BLaER1 (cell line): Measurements from ENCODE around the gene TC2N.
"Not testable (repeated sequence)": the region's sequence is repeated elsewhere in the genome, so short reads cannot be mapped to it uniquely, and the experiment has no call there.

ENCODE experiments used
- H3K27ac ChIP-seq: shearing (Covaris generic); formaldehyde crosslinking; 2 replicates; pipeline ENCODE4 v1.8.1; 2022
- H3K27me3 ChIP-seq: shearing (Covaris generic); formaldehyde crosslinking; 2 replicates; pipeline ENCODE4 v1.8.1; 2022
- H3K36me3 ChIP-seq: shearing (Covaris generic); formaldehyde crosslinking; 2 replicates; pipeline ENCODE4 v1.8.1; 2022
- H3K4me1 ChIP-seq: shearing (Covaris generic); formaldehyde crosslinking; 2 replicates; pipeline ENCODE4 v1.8.1; 2022
- H3K4me2 ChIP-seq: shearing (Covaris generic); formaldehyde crosslinking; 2 replicates; pipeline ENCODE4 v1.8.1; 2022
- H3K4me3 ChIP-seq: shearing (Covaris generic); formaldehyde crosslinking; 2 replicates; pipeline ENCODE4 v1.8.1; 2022
- H3K9ac ChIP-seq: shearing (Covaris generic); formaldehyde crosslinking; 2 replicates; pipeline ENCODE4 v1.8.1; 2022
- H3K9me3 ChIP-seq: shearing (Covaris generic); formaldehyde crosslinking; 2 replicates; pipeline ENCODE4 v1.8.1; 2022
- H4K20me1 ChIP-seq: shearing (Covaris generic); formaldehyde crosslinking; 2 replicates; pipeline ENCODE4 v1.8.1; 2022
- Cebpa-rat ChIP-seq: shearing (Covaris generic); IDR thresholded peaks from 2 replicates; pipeline ENCODE4 v1.8.1; 2022

Gene TC2N

DNA sequence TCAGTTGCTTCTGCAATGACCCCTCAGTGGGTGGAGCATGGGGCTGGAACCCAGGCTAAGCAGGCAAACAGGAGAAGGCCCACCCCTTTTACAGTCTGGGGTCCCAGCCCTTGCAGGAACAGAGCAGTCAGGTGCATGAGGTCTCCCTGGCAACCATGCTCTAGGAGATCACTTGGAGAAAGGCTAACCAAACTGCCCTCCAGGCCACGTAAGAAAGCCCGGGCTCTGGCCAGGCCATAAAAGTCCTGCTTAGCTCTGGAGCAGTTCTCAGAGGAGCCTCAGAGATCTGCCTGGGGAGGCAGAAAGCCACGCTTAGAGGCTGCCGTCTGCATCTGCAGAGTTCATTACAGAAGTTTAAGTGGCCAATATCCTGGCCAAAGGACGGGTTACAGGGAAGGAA is 15.0 kb upstream of the TC2N start:
- Histone ChIP-seq H3K4me2 (no peak overlapping the region), H3K4me3 (no peak overlapping the region), H3K27ac (no peak overlapping the region), H3K4me1 (peaks cover 7% of the 10 kb centered on the region), H3K9ac (no peak overlapping the region), H3K27me3 (no peaks in the 10 kb centered on the region), H3K36me3 (no peaks in the 10 kb centered on the region), H4K20me1 (no peaks in the 10 kb centered on the region), H3K9me3 (no peaks in the 10 kb centered on the region)
- TF ChIP-seq Cebpa-rat, result no peak

DNA sequence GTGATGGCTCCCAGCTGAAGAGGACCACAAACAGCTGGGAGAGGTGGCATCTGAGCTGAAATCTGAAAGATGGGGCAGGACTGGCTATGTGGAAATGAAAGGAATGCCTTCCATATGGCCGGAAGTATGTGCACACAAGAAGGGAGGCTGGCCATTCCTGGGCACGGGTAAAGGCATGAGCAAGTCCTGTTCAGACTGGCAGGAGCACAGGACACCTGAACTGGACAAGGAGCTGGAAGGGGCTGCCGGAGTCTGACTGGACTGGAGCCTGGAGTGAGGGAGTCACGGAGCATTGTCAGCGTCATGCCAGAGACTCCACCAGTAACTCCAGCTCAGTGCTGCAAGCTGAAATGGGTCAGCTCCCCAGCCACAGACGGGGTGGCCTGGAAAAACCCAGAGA is 11.9 kb upstream of the TC2N start:
- H3K9me3 ChIP-seq, result no peaks in the 10 kb centered on the region
- no peak overlapping the region for H3K4me2 ChIP-seq
- TF ChIP-seq Cebpa-rat, result no peak
- no peaks in the 10 kb centered on the region for H4K20me1 ChIP-seq
- H3K27ac ChIP-seq, result no peak overlapping the region
- H3K4me1 ChIP-seq, result peaks cover 27% of the 10 kb centered on the region
- H3K4me3 ChIP-seq, result no peak overlapping the region
- H3K9ac ChIP-seq, result no peak overlapping the region
- H3K27me3 ChIP-seq, result no peaks in the 10 kb centered on the region
- H3K36me3 ChIP-seq, result no peaks in the 10 kb centered on the region

DNA sequence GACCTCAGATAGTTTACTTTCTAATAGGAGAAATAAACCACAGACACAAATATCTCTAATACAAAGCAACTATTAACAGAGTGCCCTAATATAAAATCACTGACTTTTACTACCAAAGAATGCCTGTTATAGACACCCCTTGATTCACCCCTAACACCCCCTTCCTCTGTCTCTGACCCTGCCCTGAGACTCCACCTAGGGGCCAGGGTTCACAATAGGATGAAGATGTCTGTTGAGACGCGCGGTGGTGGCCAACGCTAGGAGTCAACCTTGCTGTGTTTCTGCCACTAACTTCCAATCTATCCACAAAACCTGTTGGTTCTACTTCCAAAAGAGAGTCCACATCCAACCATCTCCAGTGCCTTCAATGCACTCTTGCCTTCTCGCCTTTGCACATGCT is 10.9 kb upstream of the TC2N start:
- H3K4me3 ChIP-seq, result no peak overlapping the region
- no peaks in the 10 kb centered on the region for H3K36me3 ChIP-seq
- no peak for TF ChIP-seq Cebpa-rat
- H3K4me2 ChIP-seq, result no peak overlapping the region
- no peaks in the 10 kb centered on the region for H4K20me1 ChIP-seq
- no peak overlapping the region for H3K27ac ChIP-seq
- no peaks in the 10 kb centered on the region for H3K27me3 ChIP-seq
- H3K9me3 ChIP-seq, result no peaks in the 10 kb centered on the region
- no peak overlapping the region for H3K9ac ChIP-seq
- H3K4me1 ChIP-seq, result peaks cover 36% of the 10 kb centered on the region

DNA sequence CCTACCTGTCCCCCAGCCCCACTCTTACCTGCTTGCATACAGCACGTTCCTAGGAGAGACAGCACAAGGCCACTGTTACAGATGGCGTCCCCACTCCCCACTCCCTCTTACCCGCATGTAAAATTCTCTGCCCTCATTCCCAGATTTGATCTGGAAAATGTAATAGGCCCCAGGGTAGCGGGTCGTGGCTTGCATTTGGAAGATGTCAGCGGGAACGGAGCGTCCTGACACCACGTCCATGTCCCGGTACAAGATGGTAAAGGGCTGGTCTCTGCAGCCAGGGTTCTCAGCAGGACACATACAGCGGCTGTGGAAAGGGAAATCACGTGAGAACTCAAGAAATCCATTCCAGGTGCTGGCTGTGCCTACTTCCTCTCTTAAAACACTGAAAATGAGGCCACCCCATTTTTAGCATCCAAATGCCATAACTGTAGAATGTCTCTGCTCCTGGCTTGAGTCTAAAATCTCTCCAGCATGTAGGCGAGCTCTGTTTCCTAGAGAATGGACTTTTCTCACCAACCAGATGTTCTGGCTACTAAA is 10.1 kb upstream of the TC2N start:
- no peaks in the 10 kb centered on the region for H3K36me3 ChIP-seq
- no peak overlapping the region for H3K9ac ChIP-seq
- H3K9me3 ChIP-seq, result no peaks in the 10 kb centered on the region
- no peaks in the 10 kb centered on the region for H4K20me1 ChIP-seq
- H3K27me3 ChIP-seq, result no peaks in the 10 kb centered on the region
- H3K4me2 ChIP-seq, result peak overlapping the region; percentile 58
- TF ChIP-seq Cebpa-rat, result no peak
- H3K4me1 ChIP-seq, result peaks cover 45% of the 10 kb centered on the region
- no peak overlapping the region for H3K27ac ChIP-seq
- no peak overlapping the region for H3K4me3 ChIP-seq

DNA sequence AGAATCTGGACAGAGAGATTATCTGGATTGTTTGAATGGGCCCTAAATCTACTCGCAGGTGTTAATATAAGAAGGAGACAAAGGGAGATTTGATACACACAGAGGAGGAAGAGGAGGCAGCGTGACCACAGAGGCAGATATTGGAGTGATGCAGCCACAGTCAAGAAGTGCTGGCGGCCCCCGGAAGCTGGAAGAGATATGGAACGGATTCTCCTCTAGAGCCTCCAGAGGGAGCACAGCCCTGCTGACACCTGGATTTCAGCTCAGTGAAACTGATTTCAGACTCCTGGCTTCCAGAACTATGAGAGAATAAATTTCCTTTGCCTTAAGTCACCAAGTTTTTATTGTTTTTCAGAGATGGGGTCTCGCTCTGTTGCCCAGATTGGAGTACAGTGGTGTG is 9.2 kb upstream of the TC2N start:
- no peaks in the 10 kb centered on the region for H3K9me3 ChIP-seq
- no peaks in the 10 kb centered on the region for H3K27me3 ChIP-seq
- H3K36me3 ChIP-seq, result no peaks in the 10 kb centered on the region
- H3K4me3 ChIP-seq, result no peak overlapping the region
- H3K9ac ChIP-seq, result no peak overlapping the region
- H4K20me1 ChIP-seq, result no peaks in the 10 kb centered on the region
- H3K27ac ChIP-seq, result no peak overlapping the region
- no peak for TF ChIP-seq Cebpa-rat
- H3K4me1 ChIP-seq, result peaks cover 54% of the 10 kb centered on the region
- no peak overlapping the region for H3K4me2 ChIP-seq

DNA sequence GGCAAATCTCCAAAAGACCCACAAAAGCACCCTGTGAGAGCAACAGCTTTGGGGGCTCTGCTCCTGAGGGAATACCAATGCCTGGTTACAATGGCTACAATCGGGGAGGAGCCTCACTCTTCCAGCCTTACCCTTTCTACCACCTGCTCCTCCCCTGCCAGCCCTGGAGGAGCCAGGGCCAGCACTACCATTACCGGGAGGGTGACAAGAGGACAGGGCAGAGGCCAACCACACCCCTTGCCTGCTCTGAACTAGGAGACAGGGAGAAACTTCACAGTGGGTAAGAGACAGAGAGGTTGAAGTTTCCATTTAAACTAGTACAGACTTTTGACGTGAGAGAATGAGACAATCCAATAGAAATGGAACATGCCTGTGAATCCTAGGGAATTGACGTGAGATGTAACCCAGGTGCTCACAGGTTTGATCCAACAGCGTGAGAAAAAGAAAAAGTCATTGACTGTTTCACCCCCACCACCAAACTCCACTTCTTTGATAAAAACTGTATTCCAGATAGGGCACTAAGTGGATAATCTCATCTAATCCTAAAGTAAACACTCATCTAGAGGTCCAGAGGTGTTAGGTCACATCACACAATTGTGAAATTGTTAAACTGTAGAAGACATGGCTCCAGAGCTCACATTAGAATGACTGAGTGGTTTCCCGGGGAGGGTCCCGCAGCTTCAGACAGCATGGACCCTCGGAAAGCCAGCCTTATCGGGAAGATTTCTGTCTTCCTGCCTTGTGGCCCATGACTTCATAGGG is 8.4 kb upstream of the TC2N start:
- peaks cover 57% of the 10 kb centered on the region for H3K4me1 ChIP-seq
- H3K4me2 ChIP-seq, result no peak overlapping the region
- no peak overlapping the region for H3K4me3 ChIP-seq
- H3K9ac ChIP-seq, result no peak overlapping the region
- no peaks in the 10 kb centered on the region for H4K20me1 ChIP-seq
- TF ChIP-seq Cebpa-rat, result no peak
- H3K9me3 ChIP-seq, result no peaks in the 10 kb centered on the region
- no peaks in the 10 kb centered on the region for H3K27me3 ChIP-seq
- H3K27ac ChIP-seq, result no peak overlapping the region
- no peaks in the 10 kb centered on the region for H3K36me3 ChIP-seq

DNA sequence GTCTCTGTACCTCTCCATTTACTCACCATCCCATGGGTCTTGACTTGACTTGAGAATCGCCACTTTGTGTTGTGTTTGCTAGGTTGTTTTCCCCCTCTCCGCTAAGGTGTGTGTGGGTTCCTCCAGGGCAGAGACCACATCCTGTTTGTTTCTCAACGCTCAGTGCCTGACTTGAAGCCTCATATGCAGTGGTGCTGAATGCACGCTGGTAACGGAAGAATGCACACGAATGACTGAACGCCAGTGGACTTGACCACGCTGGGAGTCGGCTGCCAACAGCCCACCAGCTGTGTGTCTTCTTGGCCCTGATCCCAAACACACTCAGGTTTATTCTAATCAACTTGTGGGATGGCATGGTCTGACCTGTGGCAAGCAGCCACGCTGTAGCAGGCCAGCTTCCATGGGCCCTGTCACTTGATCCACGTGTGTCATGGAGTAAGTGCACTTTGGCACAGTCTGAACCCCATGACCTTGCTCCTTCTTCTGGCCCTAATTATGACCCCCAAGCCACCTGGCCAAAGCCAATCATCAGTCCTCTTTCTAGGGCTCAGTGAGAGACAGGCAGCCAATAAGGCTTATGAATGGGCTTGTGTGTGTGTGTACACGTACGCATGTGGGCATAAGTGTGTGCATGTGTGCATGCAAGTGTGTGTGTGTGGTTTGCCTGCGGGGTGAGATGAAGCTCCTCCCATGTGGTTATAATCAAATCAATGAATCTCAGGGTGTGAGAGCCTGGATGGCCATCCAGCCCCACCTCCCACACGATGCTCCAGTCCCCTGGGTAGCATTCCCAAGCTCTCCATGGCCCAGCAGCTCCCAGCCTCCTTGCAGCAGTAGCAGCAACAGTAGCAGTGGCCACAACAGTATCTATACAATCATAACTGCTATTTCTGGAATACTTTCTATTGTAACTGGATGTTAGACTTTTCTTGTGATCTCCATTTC is 6.4 kb upstream of the TC2N start:
- Histone ChIP-seq H3K4me3 (0 out of 2 replicates have a peak overlapping the region, but pooled peaks have one; percentile 7), H3K27ac (peak overlapping the region; percentile 52; the same call in 1 of the 2 replicates), H3K4me1 (peaks cover 69% of the 10 kb centered on the region), H3K9ac (no peak overlapping the region), H3K4me2 (peak overlapping the region; percentile 81), H3K36me3 (no peaks in the 10 kb centered on the region), H3K9me3 (peaks cover 1% of the 10 kb centered on the region; the same call in 1 of the 2 replicates), H4K20me1 (no peaks in the 10 kb centered on the region), H3K27me3 (no peaks in the 10 kb centered on the region)
- TF ChIP-seq Cebpa-rat, result peak; percentile 13; the same call in 1 of the 2 replicates

DNA sequence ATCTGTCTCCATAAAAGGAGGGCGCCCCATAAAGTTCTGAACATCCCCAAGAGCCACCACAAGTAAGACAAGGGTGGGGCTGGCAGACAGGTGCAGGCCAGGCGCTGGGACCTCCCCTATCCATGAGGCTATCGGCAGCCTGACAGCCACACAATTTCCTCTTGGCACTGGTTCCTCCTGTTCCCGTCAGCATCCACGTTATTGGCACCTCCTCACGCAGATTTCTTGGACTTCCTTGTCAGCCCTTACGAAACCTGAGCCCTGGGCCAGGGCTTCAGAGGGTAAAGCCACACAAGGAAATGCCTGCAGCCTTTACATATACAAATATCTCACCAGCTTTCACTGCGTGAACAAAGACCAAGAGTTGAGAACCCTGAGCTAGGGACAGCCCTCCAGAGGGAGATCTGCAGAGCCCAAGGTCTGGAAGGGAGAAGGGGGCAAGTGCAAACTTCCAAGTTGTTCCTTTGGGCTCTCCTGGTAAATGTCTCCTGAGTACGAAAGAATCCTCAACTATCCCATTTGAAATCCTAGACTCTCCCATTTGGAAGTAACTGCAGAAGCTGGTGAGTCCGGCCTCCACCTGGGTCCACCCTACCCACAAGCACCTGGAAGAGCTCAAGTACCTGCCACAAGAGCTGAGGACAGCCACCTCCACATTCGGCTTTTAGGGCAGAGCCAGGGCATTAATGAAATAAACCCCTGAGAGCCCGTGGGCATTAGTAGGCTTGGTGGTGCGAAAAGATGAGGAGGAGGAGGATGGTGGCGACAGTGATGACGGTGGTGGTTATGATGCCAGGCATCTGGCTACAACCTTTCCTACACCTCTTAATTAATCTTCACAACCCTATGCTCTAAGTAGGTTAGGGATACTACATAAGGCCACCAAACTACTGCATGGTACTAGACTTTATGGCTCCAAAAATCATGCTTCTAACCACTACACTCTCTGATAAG is 5.5 kb upstream of the TC2N start:
- peaks cover 72% of the 10 kb centered on the region for H3K4me1 ChIP-seq
- TF ChIP-seq Cebpa-rat, result no peak
- H3K4me3 ChIP-seq, result no peak overlapping the region
- H3K9me3 ChIP-seq, result peaks cover 11% of the 10 kb centered on the region
- H3K9ac ChIP-seq, result no peak overlapping the region
- H3K27me3 ChIP-seq, result no peaks in the 10 kb centered on the region
- H4K20me1 ChIP-seq, result no peaks in the 10 kb centered on the region
- H3K36me3 ChIP-seq, result no peaks in the 10 kb centered on the region
- H3K4me2 ChIP-seq, result peak overlapping the region; percentile 81
- H3K27ac ChIP-seq, result peak overlapping the region; percentile 52; the same call in 1 of the 2 replicates

DNA sequence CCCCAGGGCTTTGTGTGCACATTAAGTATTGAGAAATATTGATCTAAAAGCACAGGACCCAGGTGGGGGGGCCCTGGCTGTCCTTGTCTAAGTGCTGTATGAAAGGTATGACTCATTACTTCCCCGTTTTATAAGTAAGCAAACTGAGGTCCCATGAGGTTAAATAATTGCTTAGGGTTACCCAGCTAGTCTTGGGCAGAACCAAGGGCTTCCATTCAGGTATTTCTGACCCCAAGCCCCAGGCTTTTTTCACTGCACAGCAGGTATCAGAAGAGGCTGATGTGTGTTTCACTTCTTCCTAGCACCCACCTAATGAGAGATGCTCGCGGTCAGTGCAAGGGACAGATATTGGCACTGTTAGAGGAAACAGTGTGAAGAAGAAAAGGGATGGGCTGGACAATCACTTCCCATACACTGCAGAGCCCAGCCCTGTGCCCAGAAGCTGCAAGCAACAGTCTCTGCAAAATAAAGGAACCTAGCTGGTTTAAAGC is 4.7 kb upstream of the TC2N start:
- Histone ChIP-seq H3K4me2 (peak overlapping the region; percentile 81), H3K4me1 (peaks cover 72% of the 10 kb centered on the region), H3K4me3 (no peak overlapping the region), H3K9me3 (peaks cover 12% of the 10 kb centered on the region), H4K20me1 (no peaks in the 10 kb centered on the region), H3K36me3 (no peaks in the 10 kb centered on the region), H3K27ac (peak overlapping the region; percentile 52; the same call in 1 of the 2 replicates), H3K27me3 (no peaks in the 10 kb centered on the region), H3K9ac (no peak overlapping the region)
- TF ChIP-seq Cebpa-rat, result no peak

DNA sequence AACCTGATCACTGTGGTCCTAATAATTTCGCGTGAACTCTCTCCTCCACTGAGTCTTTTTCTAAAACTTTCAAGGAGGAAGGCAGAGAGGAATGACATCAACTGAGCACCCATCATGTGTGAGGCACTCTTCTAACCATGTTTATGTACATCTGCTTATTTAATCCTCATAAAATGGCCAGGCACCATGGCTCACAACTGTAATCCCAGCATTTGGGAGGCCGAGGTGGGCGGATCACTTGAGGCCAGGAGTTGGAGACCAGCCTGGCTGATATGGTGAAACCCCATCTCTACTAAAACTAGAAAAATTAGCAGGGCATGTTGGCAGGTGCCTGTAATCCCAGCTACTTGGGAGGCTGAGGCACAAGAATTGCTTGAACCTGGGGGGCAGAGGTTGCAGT is 4.1 kb upstream of the TC2N start:
- Histone ChIP-seq H3K9me3 (peaks cover 12% of the 10 kb centered on the region), H3K4me2 (peak overlapping the region; percentile 81), H3K4me1 (peaks cover 77% of the 10 kb centered on the region)
- H4K20me1 ChIP-seq, H3K36me3 ChIP-seq, H3K4me3 ChIP-seq, H3K27ac ChIP-seq, H3K9ac ChIP-seq, H3K27me3 ChIP-seq: not testable (repeated sequence)
